Urinary bladder (tissue), 4 donors: ENCODE measurements around the gene PEAK1. TPM values are rescaled to one million over a fixed set of nuclear protein-coding genes. Genes with fewer than 3 reads are reported as not detected.

Source experiments
- DNase-seq: peaks from one replicate; pipeline ENCODE4 v3.0.0-alpha.2; 2015; ENCODE audit errors: extremely low spot score
- H3K27ac ChIP-seq: one replicate; pipeline ENCODE4 v1.5.1; 2013; ENCODE audit warnings: low read depth, mild to moderate bottlenecking, moderate library complexity
- H3K36me3 ChIP-seq: one replicate; pipeline ENCODE4 v1.6.1; 2013; ENCODE audit warnings: mild to moderate bottlenecking, moderate library complexity; ENCODE audit not compliant: insufficient read depth
- H3K4me1 ChIP-seq: one replicate; pipeline ENCODE4 v1.6.1; 2013; ENCODE audit warnings: mild to moderate bottlenecking, moderate library complexity; ENCODE audit not compliant: insufficient read depth
- H3K4me3 ChIP-seq: one replicate; pipeline ENCODE4 v1.5.1; 2013; ENCODE audit warnings: low read depth, low read length
- WGBS: extraction: QIAGEN DNeasy Blood & Tissue Kit; methylation state at CpG from one replicate; pipeline ENCODE4 v1.1.7; 2013; 5-methylcytosine and 5-hydroxymethylcytosine counted together
- polyA plus RNA-seq: library from polyadenylated mRNA; stranded (reverse); fragments of 200-250 nt; gene quantifications from one replicate; pipeline ENCODE4 v1.2.3, GENCODE V29; 2013
- total RNA-seq: library from RNA; depleted of rRNA; stranded (reverse); fragments of >200 nt; gene quantifications from one replicate; pipeline ENCODE4 v1.2.3, GENCODE V29; 2014
- donor health status: healthy with polysubstance abuse.
- donor health status: healthy.

PEAK1 gene
- total and polyA plus RNA-seq, 2 donors = 15.7 to 146 TPM

DNA sequence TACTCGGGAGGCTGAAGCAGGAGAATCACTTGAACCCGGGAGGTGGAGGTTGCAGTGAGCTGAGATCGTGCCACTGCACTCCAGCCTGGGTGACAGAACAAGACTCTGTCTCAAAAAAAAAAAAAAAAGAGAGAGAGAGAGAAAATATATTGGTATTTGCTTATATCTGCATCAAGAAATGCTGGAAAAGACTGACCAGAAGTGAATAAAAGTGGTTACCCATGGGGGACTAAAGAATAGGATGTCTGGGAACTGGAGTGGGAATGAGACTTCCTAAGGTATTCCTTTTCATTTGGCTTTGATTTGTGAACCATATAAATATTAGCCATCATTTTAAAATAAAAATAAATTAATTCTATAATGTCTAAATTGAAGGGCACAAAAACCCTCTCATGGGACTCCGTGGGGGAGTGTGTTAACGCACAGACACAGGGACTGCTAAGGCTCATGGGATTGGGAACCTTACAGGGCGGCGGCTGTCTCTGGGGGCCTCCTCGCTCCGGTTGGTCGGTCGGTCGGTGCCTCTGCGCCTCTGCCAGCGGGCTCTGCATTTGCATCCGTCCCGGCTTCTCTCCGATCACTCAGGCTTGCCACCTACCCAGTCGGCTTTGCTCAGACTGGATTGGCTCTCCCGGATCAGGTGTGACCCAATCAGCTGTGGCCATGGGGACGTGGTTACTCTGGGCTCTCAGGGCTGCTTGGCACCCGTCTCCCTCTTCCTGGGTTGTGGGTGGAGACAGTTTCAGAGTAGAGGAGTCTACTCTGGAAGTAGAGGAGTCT, 336.3 kb downstream of the PEAK1 start:
- H3K27ac ChIP-seq = no peak overlapping the region
- no peak for DNase-seq
- H3K4me3 ChIP-seq = peak overlapping the region; percentile 22
- no peaks in the 10 kb centered on the region for H3K4me1 ChIP-seq
- WGBS = 16% methylated on average over 21 of the region's 21 CpGs
- no peaks in the 10 kb centered on the region for H3K36me3 ChIP-seq

DNA sequence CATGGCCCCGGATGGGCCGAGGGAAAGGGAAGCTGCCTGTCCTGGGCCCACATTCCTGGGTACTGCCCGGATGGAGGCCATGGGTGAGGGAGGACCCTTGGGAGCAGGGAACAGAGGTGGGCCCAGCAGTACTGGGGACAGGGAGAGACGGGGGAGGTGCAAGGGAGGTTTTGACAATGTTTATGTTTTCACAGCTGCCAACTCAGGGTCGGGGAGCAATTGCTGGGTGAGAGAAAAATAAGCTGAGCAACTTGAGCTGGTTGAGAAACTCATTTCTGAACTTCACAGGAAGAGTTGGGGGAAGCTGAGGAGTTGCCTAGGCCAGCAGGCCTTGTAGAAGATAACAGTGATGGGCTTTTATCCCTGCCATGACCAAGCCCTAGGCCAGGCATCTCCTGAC, 337.9 kb downstream of the PEAK1 start:
- no peak for DNase-seq
- 71% methylated on average over 5 of the region's 5 CpGs for WGBS
- Histone ChIP-seq H3K27ac (no peak overlapping the region), H3K4me1 (no peaks in the 10 kb centered on the region), H3K4me3 (no peak overlapping the region), H3K36me3 (no peaks in the 10 kb centered on the region)

DNA sequence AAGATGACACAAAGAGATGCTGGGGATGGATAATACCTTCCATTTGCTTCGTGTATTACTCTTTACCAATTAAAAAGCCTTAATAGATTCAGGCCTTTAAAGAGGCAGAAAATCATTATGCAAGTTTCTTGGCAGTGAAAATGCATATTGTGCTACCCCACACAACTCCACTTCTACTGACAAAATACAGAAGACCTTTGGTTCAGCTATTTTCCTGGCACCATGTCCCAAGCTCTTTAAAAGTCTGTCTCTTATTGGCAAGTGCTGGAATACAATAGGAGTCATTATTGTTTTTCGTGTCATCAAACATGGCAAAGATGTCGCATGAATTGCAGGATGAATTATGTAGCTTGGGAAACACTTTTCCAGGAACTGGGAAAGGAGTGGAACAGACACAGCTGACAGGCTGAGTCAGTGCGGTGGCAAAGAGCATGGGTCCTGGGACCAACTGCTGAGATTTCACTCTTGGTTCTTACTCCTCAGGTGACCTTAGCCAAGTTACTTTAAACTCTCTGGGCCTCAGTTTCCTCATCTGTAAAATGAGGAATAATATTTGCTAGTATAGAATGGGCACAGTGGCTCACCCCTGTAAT, 343.5 kb downstream of the PEAK1 start:
- Histone ChIP-seq H3K4me3 (no peak overlapping the region), H3K36me3 (no peaks in the 10 kb centered on the region), H3K27ac (no peak overlapping the region), H3K4me1 (no peaks in the 10 kb centered on the region)
- 68% methylated on average over 4 of the region's 4 CpGs for WGBS
- DNase-seq = no peak

DNA sequence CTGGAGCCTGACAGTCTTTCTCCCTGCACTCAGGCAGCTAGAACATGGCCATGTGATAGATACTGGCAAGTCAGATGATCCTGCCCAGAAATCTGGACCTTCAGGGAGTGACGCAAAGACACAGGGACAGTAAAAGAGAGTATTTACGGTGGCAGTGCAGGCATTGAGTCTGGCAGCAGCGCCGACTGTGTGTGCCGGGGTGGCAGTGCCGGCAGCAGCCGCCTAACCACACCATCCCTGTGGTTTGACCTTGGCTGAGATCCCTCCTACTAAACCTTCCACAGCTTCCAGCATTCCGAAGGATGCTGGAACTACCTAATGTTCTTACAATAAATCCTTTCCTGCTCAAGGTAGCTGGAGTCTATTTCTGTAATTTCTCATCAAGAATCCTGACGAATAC, 344.4 kb downstream of the PEAK1 start:
- no peak overlapping the region for H3K27ac ChIP-seq
- WGBS = 66% methylated on average over 9 of the region's 9 CpGs
- no peak for DNase-seq
- no peak overlapping the region for H3K4me3 ChIP-seq
- H3K4me1 ChIP-seq = no peaks in the 10 kb centered on the region
- H3K36me3 ChIP-seq = no peaks in the 10 kb centered on the region

DNA sequence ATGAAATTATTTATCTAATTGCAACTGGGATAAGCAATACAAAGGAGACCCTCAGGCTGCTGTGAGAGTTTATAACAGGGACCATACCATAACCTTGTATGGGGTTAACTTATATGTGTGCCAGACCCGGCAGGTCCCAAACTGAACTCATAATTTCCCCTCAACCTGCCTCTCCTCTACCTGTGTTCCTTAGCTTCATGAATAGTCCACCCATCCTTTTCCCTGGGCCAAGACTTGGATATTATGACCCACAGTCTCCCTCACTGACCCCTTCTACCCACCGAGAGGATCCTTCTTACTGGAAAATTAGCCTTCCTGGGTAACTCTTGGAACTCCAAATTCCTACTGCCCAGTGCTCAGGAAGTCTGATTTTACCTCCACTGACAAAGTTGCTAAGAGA, 345.6 kb downstream of the PEAK1 start:
- H3K27ac ChIP-seq = no peak overlapping the region
- no peaks in the 10 kb centered on the region for H3K4me1 ChIP-seq
- H3K4me3 ChIP-seq = no peak overlapping the region
- H3K36me3 ChIP-seq = no peaks in the 10 kb centered on the region
- DNase-seq = no peak
- 60% methylated on average over 2 of the region's 2 CpGs for WGBS

DNA sequence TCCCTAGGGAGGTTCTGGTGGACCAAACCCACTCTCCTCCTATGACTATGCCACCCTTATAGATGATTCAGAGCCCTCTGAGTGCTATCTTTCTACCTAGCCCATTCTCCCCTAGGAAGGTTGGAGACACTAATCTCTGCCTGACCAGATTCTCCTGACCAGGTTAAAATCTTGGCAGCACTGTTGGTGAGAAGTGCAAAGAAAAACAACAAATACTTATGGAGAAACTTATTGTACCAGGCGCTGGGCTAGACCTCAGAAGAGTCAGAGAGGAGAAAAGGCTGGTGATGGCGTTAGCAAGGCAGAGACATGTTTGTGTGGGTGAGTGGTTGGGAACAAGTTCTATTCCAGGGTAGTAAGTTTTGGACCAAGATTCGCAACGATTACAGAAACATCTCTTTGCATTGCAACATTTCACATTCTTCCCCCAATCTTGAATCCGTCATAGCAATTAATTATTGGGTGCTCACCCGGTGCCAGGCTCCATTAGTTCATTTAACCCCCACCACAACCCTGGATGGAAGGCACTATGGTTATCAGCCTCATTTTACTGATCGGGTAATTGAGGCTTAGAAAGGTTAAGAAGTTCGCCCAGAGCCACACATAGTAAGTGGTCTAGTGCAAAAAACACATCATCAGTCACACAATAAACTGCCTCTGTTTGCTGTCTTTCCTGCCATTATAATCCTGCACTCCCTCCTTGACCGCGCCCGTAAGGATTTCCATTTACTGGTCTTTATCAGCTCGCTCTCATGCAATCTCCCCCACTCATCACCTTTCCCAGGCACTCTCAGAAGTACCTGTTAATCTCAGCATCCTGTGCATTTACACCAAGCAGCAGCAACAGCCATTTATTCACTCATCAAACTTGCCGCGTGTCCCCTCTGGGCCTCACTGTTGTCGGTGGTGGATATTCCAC, 348.3 kb downstream of the PEAK1 start:
- Histone ChIP-seq H3K36me3 (no peaks in the 10 kb centered on the region), H3K4me3 (peak overlapping the region; percentile 95), H3K27ac (no peak overlapping the region), H3K4me1 (no peaks in the 10 kb centered on the region)
- no peak for DNase-seq
- WGBS = 69% methylated on average over 15 of the region's 15 CpGs

DNA sequence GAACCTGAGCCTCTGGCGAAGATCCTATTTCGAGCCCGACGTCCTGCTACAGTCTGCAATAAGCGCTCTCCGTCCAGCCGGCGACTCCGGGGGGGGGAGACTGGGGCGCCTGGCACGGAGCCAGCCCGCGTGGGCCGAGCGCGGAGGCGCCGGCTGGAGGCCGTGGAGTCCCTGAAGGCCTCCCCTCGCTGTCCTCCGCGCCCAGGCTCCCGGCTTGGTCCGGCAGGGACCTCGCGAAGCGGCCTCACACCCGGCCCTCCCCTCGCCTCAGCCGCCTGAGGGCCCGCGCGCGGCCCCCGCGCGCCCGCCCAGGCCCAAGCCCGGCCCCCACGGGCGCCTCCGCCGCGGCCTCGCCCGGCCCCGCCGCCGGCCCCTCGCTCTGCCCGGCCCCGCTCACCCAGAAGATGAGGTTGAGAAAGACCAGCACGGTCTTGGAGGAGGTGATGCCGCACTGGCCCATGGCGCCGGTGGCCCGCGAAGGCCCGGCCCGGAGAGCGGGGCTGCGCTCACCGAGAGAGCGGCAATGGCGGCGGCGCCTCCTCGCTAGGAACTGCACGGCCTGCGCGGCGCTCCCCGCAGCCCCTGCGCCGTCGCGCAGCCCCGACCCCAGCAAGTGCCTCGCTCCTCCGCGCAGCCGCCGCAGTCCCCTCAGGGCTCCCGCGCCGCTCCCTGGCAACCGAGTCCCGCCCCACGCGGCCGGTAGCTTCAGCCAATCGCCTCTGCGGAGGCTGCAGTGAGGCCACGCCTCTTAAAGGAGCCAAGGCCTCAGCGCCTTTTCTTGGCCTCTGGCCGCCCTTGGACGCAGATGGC, 349.2 kb downstream of the PEAK1 start, which contains the start of gene TSPAN3:
TSS of gene TSPAN3 (minus strand) at position 615 of the 810 bp plus-strand sequence. CDS start at position 460, 155 bp downstream.
- WGBS = under 1% methylated on average over 97 of the region's 97 CpGs
- peak; percentile 64 for DNase-seq
- H3K36me3 ChIP-seq = no peaks in the 10 kb centered on the region
- H3K4me3 ChIP-seq = peak within 1 kb of the TSS; percentile 95
- peak within 1 kb of the TSS; percentile 80 for H3K27ac ChIP-seq
- no peaks in the 10 kb centered on the region for H3K4me1 ChIP-seq

DNA sequence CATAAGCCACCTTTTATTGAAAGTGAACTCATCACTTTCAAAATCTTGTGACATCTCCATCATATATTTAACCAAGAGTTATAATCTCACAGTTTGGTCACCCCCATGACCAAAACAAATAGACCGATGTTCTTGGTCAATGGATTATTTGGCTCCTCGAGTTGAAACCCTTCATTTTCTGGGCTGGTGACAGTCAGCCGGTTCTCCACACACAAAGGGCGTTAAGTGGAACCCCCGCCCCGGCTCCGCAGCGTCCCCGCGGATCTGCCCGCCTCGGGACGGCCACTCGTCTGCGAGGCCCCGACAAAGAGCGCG, 349.8 kb downstream of the PEAK1 start:
- Histone ChIP-seq H3K4me1 (no peaks in the 10 kb centered on the region), H3K36me3 (no peaks in the 10 kb centered on the region), H3K4me3 (peak overlapping the region; percentile 95), H3K27ac (peak overlapping the region; percentile 80)
- WGBS = under 1% methylated on average over 18 of the region's 18 CpGs
- DNase-seq = no peak

DNA sequence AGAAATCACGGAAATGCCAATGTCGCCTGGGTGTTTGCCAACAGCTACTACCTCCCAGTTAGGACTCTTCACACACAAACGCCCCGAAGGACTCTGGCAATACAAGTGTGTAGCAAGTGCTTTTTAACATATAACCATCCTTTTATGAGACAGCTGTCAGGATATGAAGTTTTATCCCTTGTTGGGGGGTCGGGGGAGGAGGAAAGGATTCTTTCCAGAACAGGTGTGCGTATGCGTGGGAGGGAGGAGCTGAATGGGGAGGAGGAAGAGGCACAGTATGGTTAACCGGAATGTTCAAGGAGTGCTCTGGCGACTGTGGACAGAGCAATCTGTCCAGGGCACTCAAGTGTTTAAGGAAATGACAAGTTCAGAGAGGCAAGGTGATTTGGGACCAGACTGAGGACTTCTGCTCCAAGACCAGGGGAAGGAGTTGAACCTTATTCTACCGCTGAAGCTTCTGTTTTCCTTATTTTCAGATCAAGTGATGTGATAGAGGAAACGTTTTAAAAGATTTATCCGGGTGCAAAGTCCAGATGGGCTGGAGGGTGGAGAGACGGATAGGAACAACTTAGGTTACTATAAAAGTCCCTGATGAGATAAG, 350.3 kb downstream of the PEAK1 start:
- no peaks in the 10 kb centered on the region for H3K36me3 ChIP-seq
- H3K27ac ChIP-seq = no peak overlapping the region
- DNase-seq = no peak
- H3K4me1 ChIP-seq = peaks cover 1% of the 10 kb centered on the region
- 37% methylated on average over 13 of the region's 13 CpGs for WGBS
- no peak overlapping the region for H3K4me3 ChIP-seq

DNA sequence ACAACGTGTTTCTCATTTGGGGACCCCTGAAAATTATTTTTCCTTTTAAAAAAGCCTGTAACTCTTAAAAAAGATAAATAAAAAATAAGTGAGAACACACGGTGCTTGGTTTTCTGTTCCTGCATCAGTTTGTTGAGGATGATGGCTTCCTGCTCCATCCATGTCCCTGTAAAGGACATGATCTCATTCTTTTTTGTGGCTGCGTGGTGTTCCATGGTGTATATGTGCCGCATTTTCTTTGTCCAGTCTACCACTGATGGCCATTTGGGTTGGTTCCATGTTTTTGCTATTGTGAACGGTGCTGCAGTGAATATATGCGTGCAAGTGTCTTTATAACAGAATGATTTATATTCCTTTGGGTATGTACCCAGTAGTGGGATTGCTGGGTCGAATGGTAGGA, 351.3 kb downstream of the PEAK1 start:
- no peak for DNase-seq
- Histone ChIP-seq H3K4me3 (no peak overlapping the region), H3K27ac (no peak overlapping the region), H3K4me1 (peaks cover 1% of the 10 kb centered on the region), H3K36me3 (no peaks in the 10 kb centered on the region)
- 86% methylated on average over 7 of the region's 7 CpGs for WGBS

DNA sequence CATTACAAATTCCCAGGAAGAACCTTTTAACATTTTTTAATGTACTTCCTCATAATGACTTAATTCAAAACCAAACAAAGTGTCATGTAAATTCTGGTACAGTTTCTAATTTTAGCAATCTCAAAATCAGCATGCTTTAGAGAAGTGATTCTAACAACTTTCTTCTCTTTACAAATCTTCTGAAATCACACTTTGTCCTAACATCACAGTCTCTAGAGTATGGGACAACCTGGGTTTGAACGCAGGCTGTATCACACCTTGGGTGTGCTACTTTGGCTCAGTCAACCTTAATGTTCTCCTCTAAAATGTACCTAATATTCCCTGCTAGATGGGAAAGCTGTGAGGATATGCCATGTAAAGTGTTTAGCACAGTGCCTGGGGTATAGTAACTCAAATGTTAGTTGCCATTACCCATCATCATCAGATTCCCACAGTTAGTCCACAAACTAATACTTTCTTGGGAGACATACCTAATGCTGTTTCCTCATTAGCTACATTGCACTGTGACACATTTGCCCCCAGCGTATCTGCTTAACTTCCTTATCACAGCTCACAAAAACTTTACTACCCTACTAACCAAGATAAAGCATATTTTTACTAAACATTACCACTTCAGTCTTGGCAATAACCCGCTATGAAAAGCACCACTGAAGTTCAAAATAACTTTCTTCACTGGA, 352.1 kb downstream of the PEAK1 start:
- no peak overlapping the region for H3K4me3 ChIP-seq
- peaks cover 1% of the 10 kb centered on the region for H3K4me1 ChIP-seq
- H3K36me3 ChIP-seq = no peaks in the 10 kb centered on the region
- no peak for DNase-seq
- H3K27ac ChIP-seq = no peak overlapping the region
- WGBS = 39% methylated on average over 3 of the region's 3 CpGs

DNA sequence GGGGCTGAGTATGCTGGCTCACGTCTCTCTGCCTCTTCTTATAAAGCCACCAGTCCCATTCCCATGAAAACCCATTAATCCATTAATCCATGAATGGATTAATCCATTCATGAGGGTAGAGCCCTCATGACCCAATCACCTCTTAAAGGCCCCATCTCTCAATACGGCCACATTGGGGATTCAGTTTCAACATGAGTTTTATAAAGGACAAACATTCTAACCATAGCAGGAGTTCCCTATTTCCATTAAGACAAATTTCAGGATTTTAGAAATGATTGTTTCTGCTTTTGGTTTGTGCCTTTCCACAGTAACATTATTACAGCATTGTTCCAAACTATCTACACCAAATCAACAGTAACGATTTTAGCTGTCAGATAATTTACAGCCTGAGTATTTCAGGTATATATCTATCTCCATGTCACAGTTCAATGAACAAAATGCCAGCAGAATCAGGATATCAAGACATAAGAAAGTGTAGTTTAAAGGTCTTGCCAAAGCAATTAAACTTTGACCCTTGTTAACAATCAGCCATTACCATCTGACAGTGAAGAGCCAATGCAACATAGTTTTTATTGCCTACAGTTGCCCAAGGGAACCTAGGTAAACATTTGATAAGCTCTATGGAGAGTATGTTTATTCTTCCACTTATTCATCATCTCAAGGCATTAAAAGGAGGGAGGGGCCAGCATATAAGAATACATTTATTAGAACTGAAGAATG, 352.8 kb downstream of the PEAK1 start:
- Histone ChIP-seq H3K4me1 (peaks cover 1% of the 10 kb centered on the region), H3K27ac (no peak overlapping the region), H3K4me3 (no peak overlapping the region), H3K36me3 (no peaks in the 10 kb centered on the region)
- DNase-seq = no peak
- 66% methylated on average over 3 of the region's 3 CpGs for WGBS
